HepG2 (cell line): ENCODE results near the gene DENND1C. TPM values are rescaled to one million over a fixed set of nuclear protein-coding genes. Genes with fewer than 3 reads are reported as not detected.

ENCODE experiments used
- ATAC-seq: fragments of 200-7000 bp; cut with Tn5 transposase; 3 replicates; pipeline ENCODE4 v1.9.1; 2020; ENCODE audit warnings: mild to moderate bottlenecking, moderate library complexity
- BruUV-seq: library from RNA; stranded (reverse); fragments of 400-500 nt; replicated peaks from 2 replicates; lab custom pipeline; 2021; lab: Mats Ljungman, UMichigan
- CTCF ChIA-PET: fragments of 300-600 bp; formaldehyde crosslinking; extraction: SDS; loops from one replicate; lab custom pipeline; 2021; ENCODE audit warnings: low total read pairs, inconsistent platforms, low intra/inter-chr PET ratio; lab: Yijun Ruan, JAX
- POLR2A ChIA-PET: fragments of 350-600 bp; sonication (Branson Sonifier 250); formaldehyde crosslinking; loops from one replicate; lab custom pipeline; 2020; ENCODE audit warnings: antibody characterized with exemption, inconsistent platforms; lab: Yijun Ruan, JAX
- DNase-seq: peaks from one replicate; pipeline ENCODE4 v3.0.0-alpha.2; 2015; ENCODE audit warnings: low spot score
- FAIRE-seq: peaks from 3 replicates; lab custom pipeline; 2011; peaks lifted over from hg19 to GRCh38; lab: Jason Lieb, UNC
- H2AFZ ChIP-seq: one replicate; pipeline ENCODE4 v1.6.1; 2011; ENCODE audit warnings: low read length, inconsistent platforms
- H3K27ac ChIP-seq: fragments of 300-600 bp; 3 replicates; pipeline ENCODE4 v1.8.0; 2011; ENCODE audit warnings: mixed run types, mild to moderate bottlenecking, mixed read lengths, low read length, inconsistent platforms; ENCODE audit not compliant: insufficient read depth; ENCODE audit errors: extremely low read length
- H3K27me3 ChIP-seq, 2 experiments: fragments of 200-600 bp in 1 of 2; 2 replicates in 1 of 2; 3 replicates in 1 of 2; pipeline versions ENCODE4 v1.6.0 to v1.8.0; 2011; ENCODE audit warnings: low read length in 2 of 2, mild to moderate bottlenecking in 2 of 2, moderate library complexity in 2 of 2, inconsistent platforms in 1 of 2; ENCODE audit not compliant: insufficient read depth in 2 of 2, control insufficient read depth in 1 of 2
- H3K36me3 ChIP-seq, 2 experiments: fragments of 200-600 bp in 1 of 2; replicated peaks in 1 of 2; 2 replicates in 1 of 2; 3 replicates in 1 of 2; pipeline versions ENCODE4 v1.5.1 to v1.8.0; 2011; ENCODE audit warnings: low read length in 2 of 2, inconsistent platforms in 1 of 2; ENCODE audit not compliant: insufficient read depth in 2 of 2, control insufficient read depth in 1 of 2
- H3K4me1 ChIP-seq: 2 replicates; pipeline ENCODE4 v1.5.1; 2012; ENCODE audit warnings: low read length, inconsistent platforms; ENCODE audit not compliant: insufficient read depth
- H3K4me2 ChIP-seq: 2 replicates; pipeline ENCODE4 v1.6.0; 2011; ENCODE audit warnings: low read depth, low read length, inconsistent platforms
- H3K4me3 ChIP-seq, 3 experiments: fragments of 200-600 bp in 1 of 3; sonication (generic), shearing (Covaris generic) in 1 of 3; replicated peaks in 1 of 3; 2 replicates each; pipeline ENCODE4 v1.5.1; 2011 to 2016; ENCODE audit warnings: low read length in 3 of 3, inconsistent platforms in 2 of 3, low read depth in 2 of 3, mild to moderate bottlenecking in 2 of 3, control low read depth in 1 of 3, mixed read lengths in 1 of 3; ENCODE audit not compliant: insufficient read depth in 1 of 3
- H3K79me2 ChIP-seq: one replicate; pipeline ENCODE4 v1.6.1; 2011; ENCODE audit warnings: low read length, inconsistent platforms; ENCODE audit not compliant: insufficient read depth
- H3K9ac ChIP-seq: 2 replicates; pipeline ENCODE4 v1.6.0; 2011; ENCODE audit warnings: mild to moderate bottlenecking, low read depth, low read length, inconsistent platforms; ENCODE audit not compliant: insufficient read depth
- H3K9me3 ChIP-seq: 2 replicates; pipeline ENCODE4 v1.5.1; 2012; ENCODE audit warnings: mild to moderate bottlenecking, low read length
- H4K20me1 ChIP-seq: 2 replicates; pipeline ENCODE4 v1.6.0; 2011; ENCODE audit warnings: inconsistent platforms, mild to moderate bottlenecking, low read length, moderate library complexity; ENCODE audit not compliant: insufficient read depth
- GABPA ChIP-seq, 2 experiments: IDR thresholded peaks; 2 replicates each; pipeline ENCODE4 v1.6.1; 2011 to 2016; ENCODE audit warnings: low read depth in 2 of 2, low read length in 1 of 2, missing biosample characterization in 1 of 2, missing genetic modification characterization in 1 of 2
- HMGA1 ChIP-seq: sonication (generic); formaldehyde crosslinking; conservative IDR thresholded peaks from 2 replicates; pipeline ENCODE4 v1.4.0; 2020; ENCODE audit warnings: missing genetic modification reagents
- MIXL1 ChIP-seq: IDR thresholded peaks from 2 replicates; pipeline ENCODE4 v1.6.1; 2016
- PPARG ChIP-seq: conservative IDR thresholded peaks from 2 replicates; pipeline ENCODE4 v1.6.1; 2016; ENCODE audit warnings: missing biosample characterization, missing genetic modification reagents
- RXRA ChIP-seq: sonication (generic); formaldehyde crosslinking; IDR thresholded peaks from 2 replicates; pipeline ENCODE4 v1.5.1; 2020; ENCODE audit warnings: missing genetic modification reagents
- SALL1 ChIP-seq: sonication (generic); formaldehyde crosslinking; IDR thresholded peaks from 2 replicates; pipeline ENCODE4 v1.8.0; 2022; ENCODE audit warnings: mild to moderate bottlenecking, missing genetic modification reagents
- SIN3A ChIP-seq: IDR thresholded peaks from 2 replicates; pipeline ENCODE4 v1.6.1; 2011; ENCODE audit warnings: low read depth, mild to moderate bottlenecking, control low read depth, low read length, borderline replicate concordance
- ZBTB33 ChIP-seq: sonication (generic); formaldehyde crosslinking; IDR thresholded peaks from 2 replicates; pipeline ENCODE4 v1.4.0; 2020; ENCODE audit warnings: missing genetic modification reagents
- ZFP1 ChIP-seq: IDR thresholded peaks from 2 replicates; pipeline ENCODE4 v1.6.1; 2016
- WGBS: methylation state at CpG from one replicate; pipeline ENCODE4 v1.1.6; 2017; ENCODE audit warnings: low lambda C conversion rate; 5-methylcytosine and 5-hydroxymethylcytosine counted together
- in situ Hi-C: cut with HindIII; loops from 2 replicates; pipeline ENCODE4 v1.10.0; 2017; ENCODE audit warnings: low pct_unique_long_range_greater_than_20kb; ENCODE audit not compliant: extremely low pct_ligation_motif_present
- intact Hi-C: fragments of 100-400 bp; cut with micrococcal nuclease; formaldehyde crosslinking; loops from one replicate; pipeline ENCODE4 v1.10.0; 2022; ENCODE audit not compliant: unreplicated experiment
- polyA plus RNA-seq, 8 experiments: library from polyadenylated mRNA; depleted of rRNA in 3 of 8; stranded (reverse) in 7 of 8; unstranded in 1 of 8; fragments of >200 nt; fragmentation: Illumina TruSeq in 4 of 8; extraction: Trizol in 4 of 8; gene quantifications; 2 replicates each; pipeline versions ENCODE4 v1.2.1 to v1.2.3, GENCODE V29; 2011 to 2016; ENCODE audit warnings: low read depth in 4 of 8, missing spikeins in 1 of 8, mixed read lengths in 1 of 8; ENCODE audit not compliant: insufficient read depth in 1 of 8
- total RNA-seq, 5 experiments: library from RNA; depleted of rRNA; stranded (reverse); fragments of >200 nt; fragmentation: Illumina TruSeq; extraction: Trizol; gene quantifications; 2 replicates each; pipeline ENCODE4 v1.2.3, GENCODE V29; 2016; ENCODE audit warnings: low read depth in 1 of 5
- TF ChIP-seq, protein P1 (sequence below): sonication (generic); formaldehyde crosslinking; IDR thresholded peaks from 2 replicates; pipeline ENCODE4 v1.4.0; 2020; ENCODE audit warnings: missing genetic modification reagents
- TF ChIP-seq, protein P2 (sequence below): IDR thresholded peaks from 2 replicates; pipeline ENCODE4 v1.6.1; 2018; ENCODE audit warnings: missing genetic modification reagents
- TF ChIP-seq, protein P3 (sequence below): sonication (generic); formaldehyde crosslinking; IDR thresholded peaks from 2 replicates; pipeline ENCODE4 v1.5.0; 2020; ENCODE audit warnings: missing genetic modification reagents

The DENND1C gene
- total and polyA plus RNA-seq, 2 of the 13 experiments (the other 11 are each of a cell fraction or from before 2014, with no cell fraction given) = 0.04 to 0.73 TPM

DNA sequence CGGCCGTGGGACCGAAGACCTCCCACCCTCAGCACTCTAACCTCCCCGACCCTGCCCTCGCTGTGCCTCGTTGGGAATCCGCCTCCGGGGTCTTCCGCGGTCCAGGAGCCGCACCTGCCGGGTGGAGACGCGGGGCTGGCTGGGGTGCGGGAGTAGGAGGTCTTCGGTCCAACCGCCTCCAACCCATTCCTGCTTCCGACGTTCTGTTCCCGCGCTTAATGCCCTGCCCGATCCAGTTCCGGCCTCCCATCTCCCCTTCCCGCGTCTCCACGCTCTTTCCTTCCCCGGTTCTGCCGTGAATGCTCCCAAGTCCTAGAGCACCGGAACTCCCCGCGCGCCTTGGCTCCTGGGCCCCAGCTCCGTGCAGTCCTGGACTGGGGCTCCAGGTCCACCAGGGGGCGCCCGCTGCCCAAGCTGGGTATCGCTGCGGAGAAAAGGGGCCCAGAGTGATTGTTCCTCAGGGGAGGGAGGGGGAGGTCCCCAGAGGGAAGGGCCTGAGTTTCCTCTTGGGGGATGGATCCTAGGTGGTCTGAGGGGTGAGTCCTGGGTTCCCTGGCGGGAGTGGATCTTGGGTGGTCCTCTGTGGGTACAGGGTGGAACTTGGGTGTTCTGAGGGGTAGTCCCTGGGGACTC lies 35.2 kb upstream of the DENND1C start (continued):
- TF ChIP-seq RXRA (CRISPR knock-in tag) (0 out of 2 replicates have a peak, but pooled peaks have one; percentile 50), HMGA1 (no peak), SALL1 (CRISPR knock-in tag) (peak; percentile 76), SIN3A (no peak), MIXL1 (0 out of 2 replicates have a peak, but pooled peaks have one; percentile 31), ZFP1 (CRISPR knock-in tag) (0 out of 2 replicates have a peak, but pooled peaks have one; percentile 18), PPARG (CRISPR knock-in tag) (no peak)

DNA sequence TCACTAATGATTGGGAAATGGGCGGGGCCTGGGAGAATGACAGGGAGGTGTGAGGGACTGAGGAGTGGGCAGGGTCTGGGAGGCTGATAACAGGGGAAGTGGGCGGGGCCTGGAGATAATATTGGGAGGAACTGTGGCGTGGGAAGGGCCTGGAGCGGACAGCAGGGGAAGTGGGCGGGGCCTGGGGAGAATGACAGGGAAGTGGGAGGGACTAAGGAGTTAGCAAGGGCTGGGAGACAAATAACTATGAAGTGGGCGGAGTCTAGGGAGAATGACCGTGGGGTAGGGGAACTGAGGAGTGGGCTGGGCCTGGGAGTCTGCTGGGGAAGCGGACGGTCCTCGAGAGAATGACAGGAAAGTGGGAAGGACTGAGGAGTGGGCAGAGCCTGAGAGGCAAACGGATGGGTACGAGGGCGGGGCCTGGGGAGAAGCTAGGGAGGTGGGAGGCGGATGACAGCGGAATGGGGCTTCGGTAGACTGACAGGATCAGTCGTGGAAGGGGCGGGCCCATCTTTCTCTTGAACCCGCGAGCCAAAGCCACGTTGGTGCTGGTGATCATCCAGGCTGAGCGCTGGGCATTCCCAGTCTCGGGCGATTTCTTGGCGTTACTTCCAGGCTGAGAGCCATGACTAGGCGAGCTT lies 34.6 kb upstream of the DENND1C start:
- no peaks in the 10 kb centered on the region for H3K79me2 ChIP-seq
- H2AFZ ChIP-seq = no peak overlapping the region
- no peaks in the 10 kb centered on the region for H4K20me1 ChIP-seq
- no peaks in the 10 kb centered on the region; a peak in 1 of 5 replicates for H3K27me3 ChIP-seq
- BruUV-seq = no TSS peak
- in situ Hi-C loops = loop anchor here (5.0 kb wide), 1 partner anchor 116 kb away; no protein-coding TSS in a partner anchor
- H3K4me2 ChIP-seq = peak overlapping the region; percentile 97
- peak; percentile 69 for ATAC-seq
- H3K36me3 ChIP-seq = no peaks in the 10 kb centered on the region
- intact Hi-C loops = loop anchor here (2.0 kb wide), 2 partner anchors 117 to 347 kb away; no protein-coding TSS in a partner anchor
- no peak for FAIRE-seq
- POLR2A ChIA-PET = interaction anchor here (0.9 to 1.6 kb wide), 5 partner anchors 8 to 222 kb away, joined by 3 to 8 read pairs (median 4); partner anchors contain the start of genes C3, GPR108, KHSRP and TNFSF9
- CTCF ChIA-PET = interaction anchor here (1.4 to 2.4 kb wide), 2 partner anchors 34 to 116 kb away, joined by 3 to 24 read pairs; partner anchors contain the start of gene DENND1C
- 12% methylated on average over 21 of the region's 26 CpGs for WGBS
- H3K9me3 ChIP-seq = no peaks in the 10 kb centered on the region
- peak; percentile 77 for DNase-seq
- H3K4me3 ChIP-seq = peak overlapping the region; percentile 54 to 88 (median 78); a peak in 5 of 6 replicates
- peak overlapping the region; percentile 57 for H3K9ac ChIP-seq
- H3K4me1 ChIP-seq = peaks cover 52% of the 10 kb centered on the region
- H3K27ac ChIP-seq = no peak overlapping the region
- TF ChIP-seq ZBTB33 (CRISPR knock-in tag) = 0 out of 2 replicates have a peak, but pooled peaks have one; percentile 17
- TF ChIP-seq, protein P1, sequence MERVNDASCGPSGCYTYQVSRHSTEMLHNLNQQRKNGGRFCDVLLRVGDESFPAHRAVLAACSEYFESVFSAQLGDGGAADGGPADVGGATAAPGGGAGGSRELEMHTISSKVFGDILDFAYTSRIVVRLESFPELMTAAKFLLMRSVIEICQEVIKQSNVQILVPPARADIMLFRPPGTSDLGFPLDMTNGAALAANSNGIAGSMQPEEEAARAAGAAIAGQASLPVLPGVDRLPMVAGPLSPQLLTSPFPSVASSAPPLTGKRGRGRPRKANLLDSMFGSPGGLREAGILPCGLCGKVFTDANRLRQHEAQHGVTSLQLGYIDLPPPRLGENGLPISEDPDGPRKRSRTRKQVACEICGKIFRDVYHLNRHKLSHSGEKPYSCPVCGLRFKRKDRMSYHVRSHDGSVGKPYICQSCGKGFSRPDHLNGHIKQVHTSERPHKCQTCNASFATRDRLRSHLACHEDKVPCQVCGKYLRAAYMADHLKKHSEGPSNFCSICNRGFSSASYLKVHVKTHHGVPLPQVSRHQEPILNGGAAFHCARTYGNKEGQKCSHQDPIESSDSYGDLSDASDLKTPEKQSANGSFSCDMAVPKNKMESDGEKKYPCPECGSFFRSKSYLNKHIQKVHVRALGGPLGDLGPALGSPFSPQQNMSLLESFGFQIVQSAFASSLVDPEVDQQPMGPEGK (CRISPR knock-in tag) = 0 out of 2 replicates have a peak, but pooled peaks have one; percentile 11
- TF ChIP-seq, protein P2, sequence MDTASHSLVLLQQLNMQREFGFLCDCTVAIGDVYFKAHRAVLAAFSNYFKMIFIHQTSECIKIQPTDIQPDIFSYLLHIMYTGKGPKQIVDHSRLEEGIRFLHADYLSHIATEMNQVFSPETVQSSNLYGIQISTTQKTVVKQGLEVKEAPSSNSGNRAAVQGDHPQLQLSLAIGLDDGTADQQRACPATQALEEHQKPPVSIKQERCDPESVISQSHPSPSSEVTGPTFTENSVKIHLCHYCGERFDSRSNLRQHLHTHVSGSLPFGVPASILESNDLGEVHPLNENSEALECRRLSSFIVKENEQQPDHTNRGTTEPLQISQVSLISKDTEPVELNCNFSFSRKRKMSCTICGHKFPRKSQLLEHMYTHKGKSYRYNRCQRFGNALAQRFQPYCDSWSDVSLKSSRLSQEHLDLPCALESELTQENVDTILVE (CRISPR knock-in tag) = 0 out of 2 replicates have a peak, but pooled peaks have one; percentile 25
- TF ChIP-seq GABPA (IDR thresholded peaks at IDR 0.05; ENCODE audit: low read depth, low read length) = no peak
- TF ChIP-seq GABPA (CRISPR knock-in tag; IDR thresholded peaks at IDR 0.05; ENCODE audit: low read depth) = 0 out of 2 replicates have a peak, but pooled peaks have one; percentile 56
- TF ChIP-seq, protein P3, sequence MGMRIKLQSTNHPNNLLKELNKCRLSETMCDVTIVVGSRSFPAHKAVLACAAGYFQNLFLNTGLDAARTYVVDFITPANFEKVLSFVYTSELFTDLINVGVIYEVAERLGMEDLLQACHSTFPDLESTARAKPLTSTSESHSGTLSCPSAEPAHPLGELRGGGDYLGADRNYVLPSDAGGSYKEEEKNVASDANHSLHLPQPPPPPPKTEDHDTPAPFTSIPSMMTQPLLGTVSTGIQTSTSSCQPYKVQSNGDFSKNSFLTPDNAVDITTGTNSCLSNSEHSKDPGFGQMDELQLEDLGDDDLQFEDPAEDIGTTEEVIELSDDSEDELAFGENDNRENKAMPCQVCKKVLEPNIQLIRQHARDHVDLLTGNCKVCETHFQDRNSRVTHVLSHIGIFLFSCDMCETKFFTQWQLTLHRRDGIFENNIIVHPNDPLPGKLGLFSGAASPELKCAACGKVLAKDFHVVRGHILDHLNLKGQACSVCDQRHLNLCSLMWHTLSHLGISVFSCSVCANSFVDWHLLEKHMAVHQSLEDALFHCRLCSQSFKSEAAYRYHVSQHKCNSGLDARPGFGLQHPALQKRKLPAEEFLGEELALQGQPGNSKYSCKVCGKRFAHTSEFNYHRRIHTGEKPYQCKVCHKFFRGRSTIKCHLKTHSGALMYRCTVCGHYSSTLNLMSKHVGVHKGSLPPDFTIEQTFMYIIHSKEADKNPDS (CRISPR knock-in tag) = no peak
